T-helper 9 cell (primary cell): Measurements from ENCODE around the gene USHBP1.
"Not testable (repeated sequence)": the region's sequence is repeated elsewhere in the genome, so short reads cannot be mapped to it uniquely, and the experiment has no call there.

ENCODE experiments used
- DNase-seq: peaks from one replicate; pipeline ENCODE4 v3.0.0-alpha.2; 2020
- total RNA-seq, 2 donors: gene quantifications; one replicate each; lab custom pipeline; 2026; lab: John Stamatoyannopoulos, UW

USHBP1 gene
- total RNA-seq, result 0 to 0.07 reads per million in 2 donors

- DNase-seq, result no peak
These were observed at the start of gene USHBP1 for GRCh38 chr19:17264641-17264979. Gene USHBP1 (minus strand): TSS chr19:17264745. CDS start chr19:17264299, 446 bp downstream.

GRCh38 chr19:17314007-17314593 is 49.6 kb upstream of the USHBP1 start:
- DNase-seq, result no peak

GRCh38 chr19:17312189-17313113 is 47.9 kb upstream of the USHBP1 start:
- DNase-seq, result no peak

- DNase-seq, result no peak
These were observed 47.1 kb upstream of the USHBP1 start for GRCh38 chr19:17311455-17312188.

- no peak for DNase-seq
These were observed 45.5 kb upstream of the USHBP1 start for GRCh38 chr19:17309965-17310461.

- DNase-seq, result peak; percentile 97
These were observed 44.8 kb upstream of the USHBP1 start, which contains the start of gene DDA1 for GRCh38 chr19:17309198-17309964. Gene DDA1 (plus strand): TSS chr19:17309563. CDS start chr19:17309655, 92 bp downstream.

GRCh38 chr19:17307876-17308377 is 43.4 kb upstream of the USHBP1 start:
- no peak for DNase-seq

- DNase-seq, result no peak
These were observed 41.8 kb upstream of the USHBP1 start for GRCh38 chr19:17306285-17306714.

GRCh38 chr19:17305517-17306284 is 41.2 kb upstream of the USHBP1 start, which contains the start of gene MRPL34:
Gene MRPL34 (plus strand): TSS chr19:17305872. CDS start chr19:17305893, 21 bp downstream.
- peak; percentile 85 for DNase-seq

GRCh38 chr19:17305216-17305516 is 40.6 kb upstream of the USHBP1 start:
- no peak for DNase-seq

- no peak for DNase-seq
These were observed 40.1 kb upstream of the USHBP1 start for GRCh38 chr19:17304386-17305215.

- no peak for DNase-seq
These were observed 39.4 kb upstream of the USHBP1 start for GRCh38 chr19:17303940-17304267.

- peak; percentile 87 for DNase-seq
These were observed 38.8 kb upstream of the USHBP1 start, which contains the start of gene ABHD8 for GRCh38 chr19:17303167-17303939. Gene ABHD8 (minus strand): TSS chr19:17303425. CDS start chr19:17301616, 1,809 bp downstream.

GRCh38 chr19:17302391-17303166 is 38.0 kb upstream of the USHBP1 start:
- DNase-seq, result no peak

- no peak for DNase-seq
These were observed 36.6 kb upstream of the USHBP1 start for GRCh38 chr19:17300992-17301619.

GRCh38 chr19:17296976-17297375 is 32.4 kb upstream of the USHBP1 start:
- no peak for DNase-seq

- DNase-seq, result no peak
These were observed 31.7 kb upstream of the USHBP1 start for GRCh38 chr19:17296273-17296672.

GRCh38 chr19:17295551-17295950 is 31.0 kb upstream of the USHBP1 start:
- not testable (repeated sequence) for DNase-seq
